GM12801 (cell line): Measurements from ENCODE around the gene ATG101.

ENCODE experiments used
- CTCF ChIP-seq: IDR thresholded peaks from one replicate; pipeline ENCODE4 v1.5.1; 2011; ENCODE audit warnings: control low read depth; ENCODE audit not compliant: insufficient read length; ENCODE audit errors: extremely low read depth

Gene ATG101

GRCh38 chr12:52062167-52063081 is 7.4 kb upstream of the ATG101 start:
- no peak for TF ChIP-seq CTCF

- TF ChIP-seq CTCF = no peak
Measured at GRCh38 chr12:52063082-52063924, 6.5 kb upstream of the ATG101 start.

GRCh38 chr12:52063981-52064649 is 5.7 kb upstream of the ATG101 start:
- no peak for TF ChIP-seq CTCF

- no peak for TF ChIP-seq CTCF
Measured at GRCh38 chr12:52066346-52067080, 3.3 kb upstream of the ATG101 start.

- no peak for TF ChIP-seq CTCF
Measured at GRCh38 chr12:52067081-52067374, 2.8 kb upstream of the ATG101 start.

GRCh38 chr12:52070185-52070925 is 577 bp downstream of the ATG101 start:
- no peak for TF ChIP-seq CTCF
